HepG2 (cell line): Measurements from ENCODE around the gene ULK4. TPM values are rescaled to one million over a fixed set of nuclear protein-coding genes. Genes with fewer than 3 reads are reported as not detected.

Experiments used
- ATAC-seq: fragments of 200-7000 bp; cut with Tn5 transposase; 3 replicates; pipeline ENCODE4 v1.9.1; 2020; ENCODE audit warnings: mild to moderate bottlenecking, moderate library complexity
- BruUV-seq: library from RNA; stranded (reverse); fragments of 400-500 nt; replicated peaks from 2 replicates; lab custom pipeline; 2021; lab: Mats Ljungman, UMichigan
- CTCF ChIA-PET: fragments of 300-600 bp; formaldehyde crosslinking; extraction: SDS; loops from one replicate; lab custom pipeline; 2021; ENCODE audit warnings: low total read pairs, inconsistent platforms, low intra/inter-chr PET ratio; lab: Yijun Ruan, JAX
- POLR2A ChIA-PET: fragments of 350-600 bp; sonication (Branson Sonifier 250); formaldehyde crosslinking; loops from one replicate; lab custom pipeline; 2020; ENCODE audit warnings: antibody characterized with exemption, inconsistent platforms; lab: Yijun Ruan, JAX
- DNase-seq: peaks from one replicate; pipeline ENCODE4 v3.0.0-alpha.2; 2015; ENCODE audit warnings: low spot score
- FAIRE-seq: peaks from 3 replicates; lab custom pipeline; 2011; peaks lifted over from hg19 to GRCh38; lab: Jason Lieb, UNC
- H2AFZ ChIP-seq: one replicate; pipeline ENCODE4 v1.6.1; 2011; ENCODE audit warnings: low read length, inconsistent platforms
- H3K27ac ChIP-seq: fragments of 300-600 bp; 3 replicates; pipeline ENCODE4 v1.8.0; 2011; ENCODE audit warnings: mixed run types, mild to moderate bottlenecking, mixed read lengths, low read length, inconsistent platforms; ENCODE audit not compliant: insufficient read depth; ENCODE audit errors: extremely low read length
- H3K27me3 ChIP-seq, 2 experiments: fragments of 200-600 bp in 1 of 2; 2 replicates in 1 of 2; 3 replicates in 1 of 2; pipeline versions ENCODE4 v1.6.0 to v1.8.0; 2011; ENCODE audit warnings: low read length in 2 of 2, mild to moderate bottlenecking in 2 of 2, moderate library complexity in 2 of 2, inconsistent platforms in 1 of 2; ENCODE audit not compliant: insufficient read depth in 2 of 2, control insufficient read depth in 1 of 2
- H3K36me3 ChIP-seq, 2 experiments: fragments of 200-600 bp in 1 of 2; replicated peaks in 1 of 2; 2 replicates in 1 of 2; 3 replicates in 1 of 2; pipeline versions ENCODE4 v1.5.1 to v1.8.0; 2011; ENCODE audit warnings: low read length in 2 of 2, inconsistent platforms in 1 of 2; ENCODE audit not compliant: insufficient read depth in 2 of 2, control insufficient read depth in 1 of 2
- H3K4me1 ChIP-seq: 2 replicates; pipeline ENCODE4 v1.5.1; 2012; ENCODE audit warnings: low read length, inconsistent platforms; ENCODE audit not compliant: insufficient read depth
- H3K4me2 ChIP-seq: 2 replicates; pipeline ENCODE4 v1.6.0; 2011; ENCODE audit warnings: low read depth, low read length, inconsistent platforms
- H3K4me3 ChIP-seq, 3 experiments: fragments of 200-600 bp in 1 of 3; sonication (generic), shearing (Covaris generic) in 1 of 3; replicated peaks in 1 of 3; 2 replicates each; pipeline ENCODE4 v1.5.1; 2011 to 2016; ENCODE audit warnings: low read length in 3 of 3, inconsistent platforms in 2 of 3, low read depth in 2 of 3, mild to moderate bottlenecking in 2 of 3, control low read depth in 1 of 3, mixed read lengths in 1 of 3; ENCODE audit not compliant: insufficient read depth in 1 of 3
- H3K79me2 ChIP-seq: one replicate; pipeline ENCODE4 v1.6.1; 2011; ENCODE audit warnings: low read length, inconsistent platforms; ENCODE audit not compliant: insufficient read depth
- H3K9ac ChIP-seq: 2 replicates; pipeline ENCODE4 v1.6.0; 2011; ENCODE audit warnings: mild to moderate bottlenecking, low read depth, low read length, inconsistent platforms; ENCODE audit not compliant: insufficient read depth
- H3K9me3 ChIP-seq: 2 replicates; pipeline ENCODE4 v1.5.1; 2012; ENCODE audit warnings: mild to moderate bottlenecking, low read length
- H4K20me1 ChIP-seq: 2 replicates; pipeline ENCODE4 v1.6.0; 2011; ENCODE audit warnings: inconsistent platforms, mild to moderate bottlenecking, low read length, moderate library complexity; ENCODE audit not compliant: insufficient read depth
- ASH2L ChIP-seq: fragments of 300-600, 200-600 bp; sonication (generic); IDR thresholded peaks from 2 replicates; pipeline ENCODE4 v1.7.0; 2017; ENCODE audit warnings: low read depth, mild to moderate bottlenecking, moderate library complexity, mixed read lengths, low read length; ENCODE audit not compliant: insufficient read length
- BORCS8-MEF2B ChIP-seq: sonication (generic); formaldehyde crosslinking; IDR thresholded peaks from 2 replicates; pipeline ENCODE4 v1.8.0; 2022; ENCODE audit warnings: mild to moderate bottlenecking, missing genetic modification reagents
- ETV5 ChIP-seq: IDR thresholded peaks from 2 replicates; pipeline ENCODE4 v1.6.1; 2018; ENCODE audit warnings: missing biosample characterization, missing genetic modification reagents, inconsistent platforms, borderline replicate concordance
- ETV6 ChIP-seq: sonication (generic); formaldehyde crosslinking; conservative IDR thresholded peaks from 2 replicates; pipeline ENCODE4 v1.4.0; 2020; ENCODE audit warnings: missing genetic modification reagents
- GRHL1 ChIP-seq: sonication (generic); formaldehyde crosslinking; conservative IDR thresholded peaks from 2 replicates; pipeline ENCODE4 v1.8.0; 2022; ENCODE audit warnings: missing genetic modification reagents
- MED1 ChIP-seq: sonication (generic); formaldehyde crosslinking; IDR thresholded peaks from 2 replicates; pipeline ENCODE4 v1.4.0; 2020; ENCODE audit warnings: missing genetic modification reagents
- MZF1 ChIP-seq: sonication (generic); formaldehyde crosslinking; IDR thresholded peaks from 2 replicates; pipeline ENCODE4 v1.8.1; 2023; ENCODE audit warnings: mild to moderate bottlenecking, missing genetic modification reagents, borderline replicate concordance
- NBN ChIP-seq: fragments of 450-650 bp; conservative IDR thresholded peaks from 2 replicates; pipeline ENCODE4 v1.6.1; 2017
- PHF5A ChIP-seq: IDR thresholded peaks from one replicate; pipeline ENCODE4 v1.6.1; 2018; ENCODE audit warnings: low read depth, missing genetic modification reagents; ENCODE audit not compliant: unreplicated experiment
- SP5 ChIP-seq: IDR thresholded peaks from 2 replicates; pipeline ENCODE4 v1.6.1; 2016; ENCODE audit warnings: low read depth, borderline replicate concordance
- STAG1 ChIP-seq: sonication (generic); formaldehyde crosslinking; IDR thresholded peaks from 2 replicates; pipeline ENCODE4 v1.4.0; 2020; ENCODE audit warnings: missing genetic modification reagents
- TAF1 ChIP-seq: sonication (generic); formaldehyde crosslinking; IDR thresholded peaks from 2 replicates; pipeline ENCODE4 v1.4.0; 2020; ENCODE audit warnings: missing genetic modification reagents
- TGIF2 ChIP-seq: IDR thresholded peaks from 2 replicates; pipeline ENCODE4 v1.6.1; 2016; ENCODE audit warnings: control low read depth, missing compliant biosample characterization
- ZFP37 ChIP-seq: sonication (generic); formaldehyde crosslinking; IDR thresholded peaks from 2 replicates; pipeline ENCODE4 v1.4.0; 2020; ENCODE audit warnings: missing genetic modification reagents, borderline replicate concordance
- ZGPAT ChIP-seq: IDR thresholded peaks from 2 replicates; pipeline ENCODE4 v1.6.1; 2016; ENCODE audit warnings: mild to moderate bottlenecking
- ZKSCAN8 ChIP-seq: IDR thresholded peaks from 2 replicates; pipeline ENCODE4 v1.6.1; 2016; ENCODE audit warnings: borderline replicate concordance, missing genetic modification reagents, missing compliant biosample characterization
- ZNF335 ChIP-seq: sonication (generic); formaldehyde crosslinking; IDR thresholded peaks from 2 replicates; pipeline ENCODE4 v1.4.0; 2020; ENCODE audit warnings: missing genetic modification reagents
- ZNF740 ChIP-seq: sonication (generic); formaldehyde crosslinking; IDR thresholded peaks from 2 replicates; pipeline ENCODE4 v1.4.0; 2020; ENCODE audit warnings: missing genetic modification reagents
- WGBS: methylation state at CpG from one replicate; pipeline ENCODE4 v1.1.6; 2017; ENCODE audit warnings: low lambda C conversion rate; 5-methylcytosine and 5-hydroxymethylcytosine counted together
- in situ Hi-C: cut with HindIII; loops from 2 replicates; pipeline ENCODE4 v1.10.0; 2017; ENCODE audit warnings: low pct_unique_long_range_greater_than_20kb; ENCODE audit not compliant: extremely low pct_ligation_motif_present
- intact Hi-C: fragments of 100-400 bp; cut with micrococcal nuclease; formaldehyde crosslinking; loops from one replicate; pipeline ENCODE4 v1.10.0; 2022; ENCODE audit not compliant: unreplicated experiment
- polyA plus RNA-seq, 8 experiments: library from polyadenylated mRNA; depleted of rRNA in 3 of 8; stranded (reverse) in 7 of 8; unstranded in 1 of 8; fragments of >200 nt; fragmentation: Illumina TruSeq in 4 of 8; extraction: Trizol in 4 of 8; gene quantifications; 2 replicates each; pipeline versions ENCODE4 v1.2.1 to v1.2.3, GENCODE V29; 2011 to 2016; ENCODE audit warnings: low read depth in 4 of 8, missing spikeins in 1 of 8, mixed read lengths in 1 of 8; ENCODE audit not compliant: insufficient read depth in 1 of 8
- total RNA-seq, 5 experiments: library from RNA; depleted of rRNA; stranded (reverse); fragments of >200 nt; fragmentation: Illumina TruSeq; extraction: Trizol; gene quantifications; 2 replicates each; pipeline ENCODE4 v1.2.3, GENCODE V29; 2016; ENCODE audit warnings: low read depth in 1 of 5

ULK4 gene
- total and polyA plus RNA-seq, 2 of the 13 experiments (the other 11 are each of a cell fraction or from before 2014, with no cell fraction given): 6.7 to 11.8 TPM

DNA sequence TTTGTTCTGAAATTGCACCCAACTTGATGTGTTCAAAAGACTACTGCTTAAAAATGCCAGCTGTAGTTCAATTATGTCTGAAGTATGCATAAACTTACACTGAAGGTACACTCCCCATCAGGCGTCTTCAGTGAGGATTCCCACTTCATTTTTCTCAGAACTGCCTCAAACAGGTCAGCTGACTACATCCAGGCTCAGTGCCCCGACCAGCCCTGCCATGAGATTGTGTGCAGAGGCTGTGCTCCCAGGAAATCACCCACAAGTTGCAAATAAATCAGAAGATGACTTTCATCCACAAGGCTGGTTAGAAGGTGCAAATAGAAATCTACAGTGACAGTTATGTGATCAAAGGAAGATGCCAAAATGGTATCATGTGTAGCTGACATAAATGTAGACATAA is 711.1 kb downstream of the ULK4 start:
- in situ Hi-C loops (no loop called here), intact Hi-C loops (no loop called here)
- Histone ChIP-seq H3K27me3 (no peaks in the 10 kb centered on the region), H3K4me1 (peaks cover 50% of the 10 kb centered on the region), H2AFZ (no peak overlapping the region), H3K9me3 (no peaks in the 10 kb centered on the region), H4K20me1 (no peaks in the 10 kb centered on the region), H3K79me2 (no peaks in the 10 kb centered on the region), H3K9ac (no peak overlapping the region), H3K36me3 (peaks cover 0 to under 1% of the 10 kb centered on the region in 2 experiments; a peak in 4 of 5 replicates), H3K4me2 (no peak overlapping the region), H3K27ac (no peak overlapping the region), H3K4me3 (no peak overlapping the region)
- POLR2A ChIA-PET: no interaction called here
- no TSS peak for BruUV-seq
- CTCF ChIA-PET: no interaction called here
- FAIRE-seq: no peak
- ATAC-seq: no peak
- 96% methylated on average over 2 of the region's 2 CpGs for WGBS
- TF ChIP-seq SP5 (CRISPR knock-in tag) (no peak), PHF5A (CRISPR knock-in tag) (no peak), ZNF740 (no peak)
- no peak for DNase-seq

DNA sequence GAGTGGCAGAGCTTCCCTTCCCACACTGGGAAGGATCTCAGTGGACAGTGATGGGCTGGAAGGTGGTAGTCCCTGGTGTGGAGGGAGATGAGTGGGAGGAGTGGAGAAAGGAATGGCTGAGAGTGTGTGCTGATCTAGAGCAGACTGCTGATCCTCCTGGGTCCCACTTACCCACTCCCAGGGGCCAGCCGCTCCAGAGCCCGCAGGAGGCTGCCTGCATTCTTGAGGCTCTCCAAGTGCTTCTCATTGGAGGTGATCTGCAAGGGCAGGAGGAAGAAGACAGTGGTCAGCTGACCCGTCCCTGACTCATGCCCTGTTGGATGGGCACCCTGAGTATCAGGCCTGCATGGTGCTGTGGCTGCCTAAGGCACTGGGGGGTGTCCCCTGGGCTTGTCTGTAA is 712.6 kb downstream of the ULK4 start:
- Histone ChIP-seq H3K4me1 (peaks cover 53% of the 10 kb centered on the region), H3K79me2 (no peaks in the 10 kb centered on the region), H3K9ac (no peak overlapping the region), H4K20me1 (no peaks in the 10 kb centered on the region), H3K9me3 (no peaks in the 10 kb centered on the region), H3K27me3 (no peaks in the 10 kb centered on the region), H3K36me3 (peaks cover 0 to 10% of the 10 kb centered on the region in 2 experiments), H3K4me2 (no peak overlapping the region), H3K27ac (no peak overlapping the region), H2AFZ (no peak overlapping the region), H3K4me3 (no peak overlapping the region)
- ATAC-seq (no peak), FAIRE-seq (no peak), DNase-seq (no peak)
- BruUV-seq: no TSS peak
- 100% methylated on average over 3 of the region's 3 CpGs for WGBS
- in situ Hi-C loops (no loop called here), intact Hi-C loops (loop anchor here (10.0 kb wide), 2 partner anchors 195 to 665 kb away; no protein-coding TSS in a partner anchor)
- ChIA-PET POLR2A (no interaction called here), CTCF (no interaction called here)
- no peak for TF ChIP-seq MZF1 (CRISPR knock-in tag)
- TF ChIP-seq BORCS8-MEF2B (CRISPR knock-in tag): no peak
- TF ChIP-seq ZGPAT (CRISPR knock-in tag): no peak
- no peak for TF ChIP-seq ZFP37 (CRISPR knock-in tag)
- no peak for TF ChIP-seq ETV6 (CRISPR knock-in tag)
- no peak for TF ChIP-seq STAG1 (CRISPR knock-in tag)
- no peak for TF ChIP-seq NBN
- TF ChIP-seq ZNF335 (CRISPR knock-in tag): no peak
- TF ChIP-seq TGIF2: no peak
- no peak for TF ChIP-seq MED1 (CRISPR knock-in tag)
- TF ChIP-seq ZKSCAN8 (CRISPR knock-in tag): no peak
- TF ChIP-seq ASH2L: no peak
- no peak for TF ChIP-seq GRHL1 (CRISPR knock-in tag)
- no peak for TF ChIP-seq ETV5 (CRISPR knock-in tag)
- TF ChIP-seq TAF1 (CRISPR knock-in tag): no peak
